Measurements from ENCODE around the gene GRM1.

GRM1 gene

GRCh38 chr6:146337376-146337775, 308.5 kb downstream of the GRM1 start:
- no peak for DNase-seq

GRCh38 chr6:146339716-146340115, 310.9 kb downstream of the GRM1 start:
- no peak for DNase-seq

GRCh38 chr6:146341493-146342230, 312.8 kb downstream of the GRM1 start:
- no peak for DNase-seq

GRCh38 chr6:146345598-146345997, 316.7 kb downstream of the GRM1 start:
- DNase-seq: no peak

- DNase-seq: no peak
Measured at GRCh38 chr6:146347090-146347489, 318.2 kb downstream of the GRM1 start.

- no peak for DNase-seq
Measured at GRCh38 chr6:146347690-146348089, 318.8 kb downstream of the GRM1 start.

- no peak for DNase-seq
Measured at GRCh38 chr6:146351018-146351417, 322.2 kb downstream of the GRM1 start.

- DNase-seq: no peak
Measured at GRCh38 chr6:146352163-146352562, 323.3 kb downstream of the GRM1 start.

- DNase-seq: no peak
Measured at GRCh38 chr6:146354451-146354850, 325.6 kb downstream of the GRM1 start.

GRCh38 chr6:146355521-146356100, 326.7 kb downstream of the GRM1 start:
- no peak for DNase-seq

- DNase-seq: no peak
Measured at GRCh38 chr6:146357578-146358430, 328.9 kb downstream of the GRM1 start.

- no peak for DNase-seq
Measured at GRCh38 chr6:146358431-146359046, 329.7 kb downstream of the GRM1 start.

GRCh38 chr6:146359131-146359530, 330.3 kb downstream of the GRM1 start:
- DNase-seq: no peak

GRCh38 chr6:146361128-146361924, 332.5 kb downstream of the GRM1 start:
- no peak for DNase-seq

- DNase-seq: no peak
Measured at GRCh38 chr6:146363838-146364607, 335.2 kb downstream of the GRM1 start.

- no peak for DNase-seq
Measured at GRCh38 chr6:146364816-146365594, 336.1 kb downstream of the GRM1 start.

GRCh38 chr6:146367061-146367460, 338.2 kb downstream of the GRM1 start:
- no peak for DNase-seq

GRCh38 chr6:146369866-146370265, 341.0 kb downstream of the GRM1 start:
- no peak for DNase-seq

GRCh38 chr6:146381486-146381885, 352.6 kb downstream of the GRM1 start:
- no peak for DNase-seq

- no peak for DNase-seq
Measured at GRCh38 chr6:146388736-146389364, 360.0 kb downstream of the GRM1 start.
